ENCODE results near the gene TTYH2.

GRCh38 chr17:74218436-74218835 is 5.1 kb downstream of the TTYH2 start:
- no peak for TF ChIP-seq CTCF (IDR thresholded peaks at IDR 0.05)
- TF ChIP-seq EZH2 (IDR thresholded peaks at IDR 0.05; ENCODE audit: borderline replicate concordance, insufficient read depth, low read depth, low read length, poor library complexity, severe bottlenecking) = no peak
